ENCODE results near the gene TLN1. TPM values are rescaled to one million over a fixed set of nuclear protein-coding genes. Genes with fewer than 3 reads are reported as not detected.

Gene TLN1
- total and polyA plus RNA-seq, 2 donors (not counting 1 experiment from before 2014, with no cell fraction given), result 102 to 280 TPM

- Histone ChIP-seq H3K9ac (ENCODE audit: low read length) (no peak overlapping the region), H4K20me1 (ENCODE audit: control insufficient read depth, insufficient read depth, low read length, poor library complexity, severe bottlenecking) (peaks cover 18% of the 10 kb centered on the region), H3K4me1 (ENCODE audit: control insufficient read depth in 2 of 2, insufficient read depth in 2 of 2, low read length in 2 of 2) (no peaks in the 10 kb centered on the region), H3K4me2 (replicated peaks; ENCODE audit: low read depth, low read length, poor library complexity, severe bottlenecking) (no peak overlapping the region), H3K36me3 (replicated peaks in 1 of 2; ENCODE audit: control extremely low read depth in 1 of 2, control insufficient read depth in 1 of 2, extremely low read depth in 1 of 2, insufficient read depth in 2 of 2, low read length in 1 of 2) (peaks cover 3 to 90% of the 10 kb centered on the region in 2 experiments), H3K79me2 (ENCODE audit: control insufficient read depth, insufficient read depth, low read length) (peaks cover 21% of the 10 kb centered on the region), H3K27me3 (replicated peaks in 1 of 4; ENCODE audit: control extremely low read depth in 1 of 4, control insufficient read depth in 3 of 4, insufficient read depth in 4 of 4, low read length in 3 of 4) (no peaks in the 10 kb centered on the region), H3K9me3 (ENCODE audit: control extremely low read depth in 1 of 3, control insufficient read depth in 2 of 3, insufficient read depth in 1 of 3, low read length in 2 of 3) (no peaks in the 10 kb centered on the region), H3K27ac (ENCODE audit: low read length in 2 of 2) (no peak overlapping the region), H2AFZ (ENCODE audit: insufficient read depth, low read depth, low read length, poor library complexity, severe bottlenecking) (no peak overlapping the region), H3K4me3 (ENCODE audit: control extremely low read depth in 1 of 5, extremely low read depth in 1 of 5, insufficient read depth in 1 of 5, low read depth in 2 of 5, low read length in 4 of 5) (no peak overlapping the region)
- no peak overlapping the region for H3K27ac Mint-ChIP-seq
- over 99% methylated on average over 10 of the region's 10 CpGs for WGBS (ENCODE audit: insufficient coverage)
- DNase-seq, result no peak
- no peak for ATAC-seq (ENCODE audit: low read depth)
- intact Hi-C loops (cut with micrococcal nuclease), result no loop called here
- no peak overlapping the region for H3K4me3 Mint-ChIP-seq
- POLR2A ChIA-PET, result no interaction called here
- no peaks in the 10 kb centered on the region for H3K4me1 Mint-ChIP-seq
- CTCF ChIA-PET, result interaction anchor here (1.5 to 20.4 kb wide), 2 partner anchors 12 to 26 kb away, joined by 4 to 195 read pairs; partner anchors contain the start of genes CREB3 and TPM2
- TF ChIP-seq EZH2 (IDR thresholded peaks at IDR 0.05; ENCODE audit: borderline replicate concordance, insufficient read depth, low read depth, low read length, poor library complexity, severe bottlenecking), result no peak
- TF ChIP-seq, protein P1, sequence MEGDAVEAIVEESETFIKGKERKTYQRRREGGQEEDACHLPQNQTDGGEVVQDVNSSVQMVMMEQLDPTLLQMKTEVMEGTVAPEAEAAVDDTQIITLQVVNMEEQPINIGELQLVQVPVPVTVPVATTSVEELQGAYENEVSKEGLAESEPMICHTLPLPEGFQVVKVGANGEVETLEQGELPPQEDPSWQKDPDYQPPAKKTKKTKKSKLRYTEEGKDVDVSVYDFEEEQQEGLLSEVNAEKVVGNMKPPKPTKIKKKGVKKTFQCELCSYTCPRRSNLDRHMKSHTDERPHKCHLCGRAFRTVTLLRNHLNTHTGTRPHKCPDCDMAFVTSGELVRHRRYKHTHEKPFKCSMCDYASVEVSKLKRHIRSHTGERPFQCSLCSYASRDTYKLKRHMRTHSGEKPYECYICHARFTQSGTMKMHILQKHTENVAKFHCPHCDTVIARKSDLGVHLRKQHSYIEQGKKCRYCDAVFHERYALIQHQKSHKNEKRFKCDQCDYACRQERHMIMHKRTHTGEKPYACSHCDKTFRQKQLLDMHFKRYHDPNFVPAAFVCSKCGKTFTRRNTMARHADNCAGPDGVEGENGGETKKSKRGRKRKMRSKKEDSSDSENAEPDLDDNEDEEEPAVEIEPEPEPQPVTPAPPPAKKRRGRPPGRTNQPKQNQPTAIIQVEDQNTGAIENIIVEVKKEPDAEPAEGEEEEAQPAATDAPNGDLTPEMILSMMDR (IDR thresholded peaks at IDR 0.05), result no peak
- no peaks in the 10 kb centered on the region for H3K27me3 Mint-ChIP-seq
- H3K9me3 Mint-ChIP-seq (ENCODE audit: insufficient read depth), result no peaks in the 10 kb centered on the region
Measured at GRCh38 chr9:35706951-35707350, 25.0 kb downstream of the TLN1 start.

DNA sequence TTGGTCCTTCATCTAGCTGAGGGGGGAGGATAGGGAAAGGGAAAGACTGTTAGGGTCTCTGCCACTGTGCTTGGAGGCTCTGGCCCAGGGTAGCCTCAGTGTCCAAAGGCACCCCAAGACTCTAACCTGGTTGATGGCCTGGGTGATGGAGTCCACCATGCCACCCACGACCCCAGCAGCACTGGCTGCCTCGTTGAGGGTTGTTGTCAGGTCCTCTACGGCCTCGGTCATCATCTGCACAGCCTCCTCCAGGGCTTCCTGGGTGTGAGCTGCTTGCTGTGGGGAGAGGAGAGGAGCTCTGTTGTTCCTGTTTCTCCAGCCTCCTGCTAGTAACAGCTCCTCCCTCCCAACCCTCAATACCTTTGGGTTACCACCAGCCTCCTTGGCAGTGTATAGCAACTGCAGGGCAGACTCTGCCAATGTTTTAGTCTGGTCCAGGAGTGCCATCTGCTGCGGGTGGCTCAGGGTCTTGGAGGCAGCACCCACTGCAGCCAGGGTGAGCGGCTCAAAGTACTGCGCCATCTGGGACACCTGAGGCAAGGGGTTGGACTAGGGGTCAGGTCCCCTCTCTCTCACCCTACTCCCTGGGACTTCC, 26.1 kb downstream of the TLN1 start:
- H3K27ac Mint-ChIP-seq, result no peak overlapping the region
- no peak overlapping the region for H3K4me3 Mint-ChIP-seq
- TF ChIP-seq, protein P1 (IDR thresholded peaks at IDR 0.05), result no peak
- no peak for TF ChIP-seq EZH2 (IDR thresholded peaks at IDR 0.05; ENCODE audit: borderline replicate concordance, insufficient read depth, low read depth, low read length, poor library complexity, severe bottlenecking)
- WGBS (ENCODE audit: insufficient coverage), result 100% methylated on average over 4 of the region's 7 CpGs
- H3K9ac ChIP-seq (ENCODE audit: low read length), result no peak overlapping the region
- H3K4me3 ChIP-seq (ENCODE audit: control extremely low read depth in 1 of 5, extremely low read depth in 1 of 5, insufficient read depth in 1 of 5, low read depth in 2 of 5, low read length in 4 of 5), result no peak overlapping the region
- no peak overlapping the region for H2AFZ ChIP-seq (ENCODE audit: insufficient read depth, low read depth, low read length, poor library complexity, severe bottlenecking)
- no peaks in the 10 kb centered on the region for H3K4me1 ChIP-seq (ENCODE audit: control insufficient read depth in 2 of 2, insufficient read depth in 2 of 2, low read length in 2 of 2)
- H3K27ac ChIP-seq (ENCODE audit: low read length in 2 of 2), result no peak overlapping the region
- no peaks in the 10 kb centered on the region for H3K27me3 Mint-ChIP-seq
- H3K4me2 ChIP-seq (replicated peaks; ENCODE audit: low read depth, low read length, poor library complexity, severe bottlenecking), result no peak overlapping the region
- no peak for DNase-seq
- intact Hi-C loops (cut with micrococcal nuclease), result no loop called here
- peaks cover 13% of the 10 kb centered on the region for H3K79me2 ChIP-seq (ENCODE audit: control insufficient read depth, insufficient read depth, low read length)
- peaks cover 4 to 90% of the 10 kb centered on the region in 2 experiments for H3K36me3 ChIP-seq (replicated peaks in 1 of 2; ENCODE audit: control extremely low read depth in 1 of 2, control insufficient read depth in 1 of 2, extremely low read depth in 1 of 2, insufficient read depth in 2 of 2, low read length in 1 of 2)
- no peaks in the 10 kb centered on the region for H3K27me3 ChIP-seq (replicated peaks in 1 of 4; ENCODE audit: control extremely low read depth in 1 of 4, control insufficient read depth in 3 of 4, insufficient read depth in 4 of 4, low read length in 3 of 4)
- no peaks in the 10 kb centered on the region for H3K4me1 Mint-ChIP-seq
- peaks cover 18% of the 10 kb centered on the region for H4K20me1 ChIP-seq (ENCODE audit: control insufficient read depth, insufficient read depth, low read length, poor library complexity, severe bottlenecking)
- no peak for ATAC-seq (ENCODE audit: low read depth)
- ChIA-PET CTCF (interaction anchor here (0.8 to 20.4 kb wide), 3 partner anchors 11 to 1072 kb away, joined by 3 to 195 read pairs (median 4); partner anchors contain the start of genes CREB3 and TPM2), POLR2A (no interaction called here)
- H3K9me3 Mint-ChIP-seq (ENCODE audit: insufficient read depth), result no peaks in the 10 kb centered on the region
- H3K9me3 ChIP-seq (ENCODE audit: control extremely low read depth in 1 of 3, control insufficient read depth in 2 of 3, insufficient read depth in 1 of 3, low read length in 2 of 3), result no peaks in the 10 kb centered on the region
